Hematopoietic multipotent progenitor cell treated with erythropoietin and hydrocortisone succinate and interleukin-3 and kit ligand, for 8 days (in vitro differentiated cells): ENCODE data around the gene TMC6.

Experiments
- DNase-seq: peaks from one replicate; pipeline ENCODE4 v3.0.0-alpha.2; 2015

The TMC6 gene

GRCh38 chr17:78134899-78135385, 6.4 kb upstream of the TMC6 start:
- DNase-seq = no peak

GRCh38 chr17:78133971-78134898, 5.7 kb upstream of the TMC6 start:
- peak; percentile 83 for DNase-seq

GRCh38 chr17:78133179-78133951, 4.8 kb upstream of the TMC6 start:
- no peak for DNase-seq

- DNase-seq = no peak
Observed at GRCh38 chr17:78132767-78133178, 4.2 kb upstream of the TMC6 start.

GRCh38 chr17:78132084-78132676, 3.6 kb upstream of the TMC6 start:
- DNase-seq = peak; percentile 62

- DNase-seq = peak; percentile 46
Observed at GRCh38 chr17:78131172-78132083, 2.9 kb upstream of the TMC6 start.

- DNase-seq = peak; percentile 83
Observed at GRCh38 chr17:78130437-78131101, 2.0 kb upstream of the TMC6 start, which contains the start of gene TMC8. Gene TMC8, plus strand, starts transcription at chr17:78130771. Its CDS starts 818 bp downstream, at chr17:78131589.

- DNase-seq = peak; percentile 92
Observed at GRCh38 chr17:78130090-78130436, 1.5 kb upstream of the TMC6 start.

GRCh38 chr17:78129351-78130089, 965 bp upstream of the TMC6 start:
- DNase-seq = peak; percentile 59

GRCh38 chr17:78127888-78128550, 536 bp downstream of the TMC6 start:
- DNase-seq = peak; percentile 44

GRCh38 chr17:78127239-78127887, 1.2 kb downstream of the TMC6 start:
- DNase-seq = peak; percentile 71

GRCh38 chr17:78126895-78127238, 1.7 kb downstream of the TMC6 start:
- no peak for DNase-seq

GRCh38 chr17:78125976-78126894, 2.3 kb downstream of the TMC6 start:
- DNase-seq = no peak

- no peak for DNase-seq
Observed at GRCh38 chr17:78125138-78125913, 3.2 kb downstream of the TMC6 start.

- DNase-seq = no peak
Observed at GRCh38 chr17:78124836-78125137, 3.8 kb downstream of the TMC6 start.

GRCh38 chr17:78124081-78124835, 4.3 kb downstream of the TMC6 start:
- DNase-seq = peak; percentile 65

- DNase-seq = no peak
Observed at GRCh38 chr17:78123258-78123929, 5.2 kb downstream of the TMC6 start.
